Epithelial cell of prostate (primary cell): Measurements from ENCODE around the gene CHIT1.

Experiments
- DNase-seq: peaks from one replicate; pipeline ENCODE4 v3.0.0-alpha.2; 2011; ENCODE audit warnings: low read depth, low spot score
- H3K27ac ChIP-seq: fragments of 450-650 bp; 2 replicates; pipeline ENCODE4 v1.5.1; 2017; ENCODE audit warnings: mild to moderate bottlenecking

CHIT1 gene

DNA sequence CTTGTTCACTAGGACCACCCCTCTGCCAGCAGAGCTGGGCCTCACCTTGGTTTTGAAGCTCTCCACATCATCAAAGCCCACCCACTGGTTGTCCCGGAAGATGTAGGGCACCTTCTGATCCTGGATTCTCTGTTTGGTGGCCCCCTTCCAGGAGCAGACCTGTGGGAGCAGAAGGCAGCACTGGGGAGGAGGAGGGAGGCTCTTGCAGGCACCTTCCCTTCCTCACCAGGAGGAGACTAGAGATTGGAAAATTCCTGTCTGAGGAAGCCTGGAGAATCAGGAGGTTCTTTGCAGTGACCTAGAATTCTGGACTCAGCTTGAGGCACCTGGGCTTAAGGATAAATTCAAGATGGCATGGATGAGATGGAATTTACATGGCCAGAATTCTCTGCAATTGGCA, 10.3 kb downstream of the CHIT1 start:
- H3K27ac ChIP-seq: no peak overlapping the region
- DNase-seq: no peak

DNA sequence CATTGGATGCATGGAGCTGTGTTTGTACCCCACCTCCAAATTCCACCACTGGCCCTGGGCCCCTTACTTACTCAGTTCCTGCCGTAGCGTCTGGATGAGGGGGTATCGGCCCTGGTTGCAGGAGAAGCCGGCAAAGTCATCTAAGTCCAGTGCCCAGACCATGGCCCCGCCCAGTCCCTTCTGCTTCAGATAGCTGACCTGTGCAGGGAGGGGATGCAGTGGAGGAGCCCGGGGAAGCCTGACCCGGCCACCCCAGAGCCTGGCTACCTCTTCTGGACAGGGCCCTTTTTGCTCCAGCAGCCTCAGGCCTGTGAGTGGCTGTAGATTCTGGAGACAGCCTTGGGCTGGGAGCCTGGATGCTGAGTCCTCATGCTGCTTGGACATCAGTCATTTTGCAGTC, 11.8 kb downstream of the CHIT1 start:
- H3K27ac ChIP-seq: no peak overlapping the region
- DNase-seq: no peak

DNA sequence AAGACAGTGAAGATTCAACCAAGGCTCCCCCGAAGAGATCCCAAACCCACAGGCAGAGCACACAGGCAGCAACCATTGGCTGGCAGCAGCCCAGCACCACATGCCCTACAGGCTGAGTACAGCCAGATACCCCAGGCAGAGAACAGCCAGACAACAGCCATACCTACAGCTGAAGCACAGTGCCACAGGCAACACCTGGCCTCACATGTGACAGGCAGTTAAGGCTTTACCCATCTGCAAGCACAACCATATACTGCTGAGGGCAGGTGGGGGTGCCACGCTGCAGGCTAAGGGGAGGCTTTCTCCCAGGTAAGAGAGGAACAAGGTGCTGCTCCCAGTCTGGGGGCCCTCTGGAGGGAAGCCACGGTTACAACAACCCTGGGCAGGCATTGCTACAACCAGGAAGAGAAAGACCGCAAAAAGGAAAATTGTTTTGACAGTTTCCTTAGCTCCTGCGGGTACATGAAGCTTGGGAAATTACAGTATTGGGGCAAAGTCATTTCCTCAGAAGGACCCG, 12.3 kb downstream of the CHIT1 start:
- no peak for DNase-seq
- H3K27ac ChIP-seq: no peak overlapping the region

DNA sequence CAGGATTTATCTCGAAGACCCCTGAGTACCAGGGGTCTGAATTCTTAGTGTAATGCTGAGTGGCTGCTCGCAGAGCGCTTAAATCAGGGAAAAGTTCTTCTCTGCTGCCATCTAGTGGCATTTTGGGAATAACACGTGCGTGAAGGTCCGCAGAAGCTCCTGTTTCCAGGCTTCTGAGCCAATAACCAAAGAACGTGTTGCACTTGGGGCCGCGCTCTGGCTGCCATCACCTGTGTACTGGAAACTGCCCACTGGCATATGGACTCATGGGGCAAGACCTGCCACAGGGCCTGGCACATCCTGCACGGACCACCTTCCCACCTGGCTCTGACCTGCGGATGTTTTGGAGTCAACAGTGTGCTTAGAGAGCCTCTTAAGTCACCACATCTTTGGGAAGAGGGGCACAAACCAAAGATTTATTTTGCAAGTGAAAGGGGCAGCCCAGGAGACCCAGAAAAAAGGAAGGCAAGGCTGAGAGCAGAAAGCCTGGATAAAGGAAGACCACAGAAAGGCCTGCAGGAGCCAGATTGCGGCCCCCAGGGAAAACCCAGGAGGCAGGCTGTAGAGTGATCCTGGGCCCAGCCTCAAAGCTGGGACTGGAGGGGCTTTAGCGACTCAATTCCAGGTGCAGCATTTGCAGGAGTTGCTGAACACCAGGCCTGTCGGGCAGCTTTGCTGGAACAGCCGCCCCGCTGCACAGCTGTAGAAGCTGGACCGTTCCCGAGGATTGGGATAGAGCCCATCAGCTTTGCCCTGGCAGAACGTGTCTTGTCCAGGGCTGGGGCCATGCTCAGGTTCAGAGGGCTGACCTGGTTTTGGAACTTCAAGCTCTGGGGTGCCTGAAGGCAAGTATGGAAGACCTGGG, 13.0 kb downstream of the CHIT1 start:
- no peak for DNase-seq
- H3K27ac ChIP-seq: no peak overlapping the region

DNA sequence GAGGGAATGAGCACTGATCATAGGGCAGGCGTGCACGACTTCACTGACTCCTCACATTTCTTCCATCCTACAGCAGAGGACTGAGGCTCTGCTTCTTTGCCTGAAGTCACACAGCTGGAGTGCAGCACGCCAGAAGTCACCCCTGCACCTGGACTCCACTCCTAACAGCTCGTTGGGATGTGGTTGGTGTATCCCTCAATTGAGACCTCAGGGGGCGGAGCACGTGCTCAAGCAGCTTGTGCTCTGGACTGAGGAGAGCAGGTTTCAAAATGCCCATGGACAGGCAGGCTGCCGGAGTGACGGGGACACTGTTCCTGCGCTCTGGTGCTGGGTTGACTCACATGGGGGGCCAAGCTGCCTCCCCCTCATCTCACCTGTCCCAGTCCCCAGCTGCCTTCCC, 13.9 kb downstream of the CHIT1 start:
- DNase-seq: no peak
- no peak overlapping the region for H3K27ac ChIP-seq

DNA sequence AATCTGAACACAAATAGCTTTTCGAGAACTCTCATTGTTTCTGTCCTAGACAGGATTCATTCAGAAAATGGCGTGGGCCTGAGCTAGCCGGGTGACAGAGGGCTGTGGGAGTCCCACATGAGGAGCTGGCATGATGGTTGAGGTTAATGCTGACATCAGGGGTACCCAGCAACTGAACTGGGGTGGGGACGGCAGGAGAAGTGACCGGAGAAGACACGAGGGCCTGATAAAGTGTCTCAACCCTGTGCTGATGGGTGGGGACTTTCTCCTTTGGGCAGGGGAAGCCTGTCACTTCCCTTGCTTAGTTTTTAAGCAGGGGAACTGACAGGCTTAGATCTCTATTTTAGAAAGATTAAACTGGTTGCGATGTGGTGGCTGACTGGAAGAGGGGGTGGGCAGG, 14.6 kb downstream of the CHIT1 start:
- no peak overlapping the region for H3K27ac ChIP-seq
- no peak for DNase-seq

DNA sequence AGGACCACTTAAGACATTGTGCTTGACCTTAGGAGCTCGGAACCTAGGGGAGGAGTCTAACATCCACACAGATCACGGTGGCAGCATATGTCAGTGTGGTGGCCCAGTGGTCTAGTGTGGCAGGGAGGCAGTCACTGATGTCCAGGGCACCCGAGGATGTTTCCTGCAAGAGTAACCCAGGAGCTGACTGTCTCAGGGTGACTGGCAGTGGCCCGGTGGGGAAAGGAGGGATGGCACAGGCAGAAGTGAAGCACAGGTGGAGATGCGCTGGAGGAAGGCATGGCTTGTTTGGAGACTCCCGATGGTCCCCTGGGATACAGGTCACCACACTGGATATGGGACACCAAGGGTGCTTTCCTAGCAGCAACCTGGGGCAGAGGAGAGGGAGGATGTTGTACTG, 16.3 kb downstream of the CHIT1 start:
- DNase-seq: no peak

DNA sequence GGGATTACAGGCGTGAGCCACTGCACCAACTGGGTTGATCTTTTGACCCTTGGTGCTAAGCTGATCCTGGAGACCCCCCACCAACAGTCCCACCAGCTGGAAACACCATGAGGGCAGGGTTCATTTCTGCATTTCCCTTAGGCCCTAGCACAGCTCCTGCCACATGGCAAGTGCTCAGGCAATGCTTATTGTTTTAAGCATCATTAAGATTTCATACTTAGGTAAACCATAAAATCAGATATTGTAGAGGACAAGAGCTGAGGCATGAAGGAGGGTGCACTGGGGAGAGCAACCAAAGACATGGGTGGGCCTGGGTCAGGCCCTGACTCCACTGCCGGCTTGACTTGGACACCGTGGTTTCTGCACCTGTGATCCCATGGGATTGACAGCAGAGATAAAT, 17.7 kb downstream of the CHIT1 start:
- no peak overlapping the region for H3K27ac ChIP-seq

More for the DNA sequence above, 16.3 kb downstream of the CHIT1 start:
- H3K27ac ChIP-seq: no peak overlapping the region

DNA sequence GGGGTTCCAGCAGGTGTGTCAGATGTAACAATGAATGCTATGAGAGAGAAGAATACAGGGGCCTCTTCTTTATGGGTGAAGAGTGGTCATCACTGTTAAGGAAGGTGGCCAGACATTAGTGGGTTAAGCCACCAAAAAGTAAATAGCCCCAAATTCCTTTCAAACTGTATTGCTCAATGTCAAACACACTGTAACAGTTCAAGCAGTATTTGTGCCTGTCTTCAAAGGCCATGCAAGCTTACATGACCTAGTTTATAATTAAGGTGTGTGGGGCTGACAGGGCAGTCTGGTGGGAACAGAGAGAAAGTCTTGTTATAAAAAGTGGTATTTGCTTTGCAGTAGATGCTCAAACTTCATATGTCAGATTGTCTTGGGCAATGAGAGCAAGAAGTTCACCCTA, 18.5 kb downstream of the CHIT1 start:
- no peak for DNase-seq

More for the DNA sequence above, 17.7 kb downstream of the CHIT1 start:
- no peak for DNase-seq

DNA sequence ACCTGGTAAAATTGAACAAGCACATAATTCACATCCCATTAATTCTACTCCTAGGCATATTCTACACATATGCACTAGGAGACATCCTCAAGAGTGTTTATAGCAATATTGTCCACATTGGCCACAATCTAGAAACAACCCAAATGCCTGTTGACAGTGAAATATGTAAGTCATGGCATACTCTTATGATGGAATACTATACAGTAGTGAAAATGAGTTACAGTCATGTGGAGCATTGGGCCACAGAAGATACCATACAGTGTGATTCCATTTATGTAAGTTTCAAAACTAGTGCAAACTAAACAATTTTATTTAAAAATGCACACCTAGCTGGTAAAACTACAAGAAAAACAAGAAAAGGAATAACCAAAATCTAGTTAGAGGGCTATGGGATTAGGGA, 19.1 kb downstream of the CHIT1 start:
- no peak for DNase-seq
- H3K27ac ChIP-seq: no peak overlapping the region

More for the DNA sequence above, 18.5 kb downstream of the CHIT1 start:
- H3K27ac ChIP-seq: no peak overlapping the region

DNA sequence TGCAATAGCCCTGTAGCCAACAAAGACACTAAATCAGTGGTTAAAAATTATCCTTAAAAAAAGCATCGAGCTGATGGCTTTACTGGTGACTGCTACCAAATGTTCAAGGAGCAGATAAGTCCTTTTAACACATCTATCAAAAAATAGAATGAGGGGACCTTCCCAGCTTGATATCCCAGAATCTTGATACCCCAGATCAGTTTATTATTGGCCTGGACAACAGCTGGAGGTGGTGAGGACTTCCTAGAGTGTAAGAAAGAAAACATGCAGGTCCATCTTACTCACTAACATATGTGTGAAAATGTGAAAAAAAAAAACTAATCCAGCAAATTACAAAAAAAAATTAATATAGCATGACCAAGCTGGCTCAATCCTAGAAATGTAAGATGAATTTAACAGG, 21.3 kb downstream of the CHIT1 start:
- no peak overlapping the region for H3K27ac ChIP-seq
- no peak for DNase-seq

DNA sequence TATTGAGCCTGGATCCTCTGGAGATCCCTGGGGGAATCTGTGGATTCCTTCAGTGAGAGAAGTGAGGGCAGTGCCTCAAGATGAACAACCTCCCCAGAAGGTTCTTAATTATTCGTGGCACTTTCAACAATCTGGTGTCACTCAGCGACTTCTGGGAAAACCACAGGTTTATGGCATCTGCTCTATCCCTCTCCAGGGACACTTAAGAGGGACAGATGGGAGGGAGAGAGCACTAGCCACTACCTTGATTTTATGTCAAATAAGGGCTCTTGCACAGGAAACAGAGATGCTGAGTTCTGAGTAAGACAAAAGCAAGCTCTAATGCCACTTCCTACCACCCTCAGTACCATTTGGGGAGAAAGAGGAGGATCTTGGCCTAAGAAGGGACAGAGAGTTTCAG, 21.7 kb downstream of the CHIT1 start:
- no peak overlapping the region for H3K27ac ChIP-seq
- no peak for DNase-seq

DNA sequence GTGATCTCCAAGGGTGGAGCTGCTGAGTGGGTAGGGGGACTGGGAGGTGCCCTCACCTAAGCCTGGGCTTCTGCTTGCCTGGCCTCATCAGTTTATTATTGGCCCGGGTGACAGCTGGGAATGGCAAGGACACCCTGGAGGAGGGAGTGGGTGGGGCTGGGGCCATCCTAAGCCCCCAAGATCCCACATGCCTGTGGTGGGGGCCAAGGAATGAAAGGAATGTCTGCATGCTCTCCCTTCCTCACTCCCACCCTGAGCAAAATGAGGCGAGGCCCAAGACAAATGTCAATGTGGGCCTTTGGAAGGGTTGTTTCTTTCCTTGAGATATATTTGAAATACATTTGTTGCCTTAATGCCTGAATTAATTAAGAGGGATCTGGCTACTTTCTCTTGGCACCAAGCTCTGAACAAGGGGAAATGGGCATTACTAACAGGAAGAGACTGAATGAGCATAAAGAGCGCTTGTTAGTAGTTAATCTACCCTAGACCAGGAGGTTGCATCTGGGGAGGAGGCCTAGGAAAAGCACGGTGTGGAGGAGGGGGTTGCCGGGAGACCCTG, 23.3 kb downstream of the CHIT1 start:
- DNase-seq: no peak
- H3K27ac ChIP-seq: no peak overlapping the region

DNA sequence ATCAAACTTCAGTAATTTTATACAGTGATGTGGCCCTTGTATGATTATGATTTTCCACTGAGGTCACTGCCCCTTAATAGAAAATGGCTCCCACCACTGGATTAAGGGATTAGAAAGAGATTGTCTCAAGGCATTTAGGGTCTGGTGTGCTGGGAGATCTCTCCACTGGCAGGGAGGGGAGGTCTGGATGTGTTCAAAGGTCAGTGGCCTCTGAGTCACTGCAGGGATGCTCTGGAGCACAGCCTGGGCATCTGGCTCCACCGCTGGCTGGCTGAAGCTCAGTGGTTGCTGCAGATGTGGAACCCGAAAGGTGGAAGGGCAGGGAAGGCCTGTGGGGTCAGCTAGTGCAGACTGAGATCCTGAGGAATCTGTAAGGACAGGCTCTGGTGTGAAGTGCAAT, 24.7 kb downstream of the CHIT1 start:
- DNase-seq: no peak
- H3K27ac ChIP-seq: no peak overlapping the region

DNA sequence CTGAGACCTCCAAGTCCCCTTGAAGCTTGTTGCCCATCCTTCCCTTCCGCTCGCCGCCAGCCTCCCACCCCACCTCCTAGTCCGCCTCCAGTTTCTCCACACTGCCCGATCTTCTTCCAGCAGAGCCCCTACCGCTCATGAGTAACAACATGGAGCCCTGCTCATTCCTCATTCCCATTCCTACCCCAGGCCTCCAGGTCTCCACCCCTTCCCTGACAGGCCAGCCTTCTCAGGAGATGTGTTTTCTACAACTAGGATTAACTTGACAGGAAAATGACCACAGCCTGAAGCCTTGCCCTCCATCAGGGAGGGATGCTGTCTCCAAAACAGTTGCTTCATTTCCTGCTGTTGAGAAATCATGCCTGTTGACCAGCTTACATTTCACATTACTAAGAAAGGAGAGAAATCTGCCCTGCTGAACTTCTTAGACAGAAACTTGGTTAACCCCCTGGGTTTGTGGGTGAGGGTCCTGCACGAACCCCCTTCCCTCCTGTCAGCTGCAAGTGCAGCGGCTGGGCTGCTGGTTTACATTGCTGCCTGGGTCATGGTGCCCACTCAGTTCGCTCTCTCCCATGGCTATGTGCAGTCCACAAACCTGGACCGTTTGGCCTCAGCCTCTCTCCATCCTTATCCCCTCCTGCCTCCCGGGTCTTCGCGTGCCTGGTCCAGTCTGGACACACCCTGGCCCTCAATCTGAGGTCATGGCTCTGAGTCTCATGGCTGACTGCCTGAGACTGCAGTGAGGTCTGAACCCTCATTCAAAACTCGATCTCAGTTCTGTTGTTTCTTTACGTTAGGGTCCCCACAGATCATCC, 26.8 kb downstream of the CHIT1 start:
- no peak overlapping the region for H3K27ac ChIP-seq
- no peak for DNase-seq

DNA sequence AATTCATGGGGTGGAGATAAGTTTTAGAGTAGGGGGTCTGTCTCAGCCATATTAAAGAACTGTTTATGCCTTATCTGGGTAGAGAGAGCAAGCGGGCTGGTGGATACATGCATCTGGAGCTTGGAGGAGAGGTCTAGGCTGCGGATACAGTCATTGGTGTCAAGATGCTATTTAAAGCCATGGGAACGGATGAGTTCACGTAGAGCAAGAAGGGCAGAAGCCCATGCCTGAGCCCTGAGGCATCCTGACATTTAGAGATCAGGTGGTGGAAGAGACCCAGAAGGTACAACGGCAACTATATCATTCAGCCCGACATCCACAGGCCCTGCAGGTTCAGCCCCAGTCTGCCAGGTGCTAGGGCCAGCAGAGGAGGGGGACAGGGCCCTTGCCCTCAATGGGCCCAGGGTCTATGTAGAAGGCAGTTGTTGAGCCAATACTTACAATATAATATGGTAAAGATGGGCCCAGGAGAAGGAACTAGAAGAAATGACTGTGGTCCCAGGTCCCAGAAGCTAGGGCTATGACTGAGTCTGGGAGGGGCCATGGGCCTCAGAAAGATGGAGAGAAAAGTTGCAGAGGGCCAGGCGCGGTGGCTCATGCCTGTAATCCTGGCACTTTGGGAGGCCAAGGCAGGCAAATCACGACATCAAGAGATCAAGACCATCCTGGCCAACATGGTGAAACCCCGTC, 27.8 kb downstream of the CHIT1 start:
- no peak for DNase-seq
- H3K27ac ChIP-seq: no peak overlapping the region

DNA sequence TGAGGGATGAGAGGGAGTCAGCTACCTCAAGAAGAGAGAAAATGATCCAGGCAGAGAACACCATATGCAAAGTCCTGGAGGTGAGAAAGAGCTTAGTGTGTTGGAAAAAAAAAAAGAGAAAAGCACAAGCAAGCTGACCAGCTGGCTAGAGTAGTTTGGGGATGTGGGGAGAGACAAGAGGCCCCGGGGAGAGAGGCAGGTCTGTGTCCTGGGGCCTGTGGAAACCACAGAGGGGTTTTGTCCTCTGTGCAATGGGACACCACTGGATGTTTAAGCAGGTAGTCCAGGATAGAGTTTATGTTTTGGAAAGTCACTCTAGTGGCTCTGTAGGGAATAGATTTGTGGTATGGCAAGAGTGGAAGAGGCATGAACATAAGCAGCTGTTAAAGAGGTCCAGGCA, 28.6 kb downstream of the CHIT1 start:
- H3K27ac ChIP-seq: no peak overlapping the region
- DNase-seq: no peak

DNA sequence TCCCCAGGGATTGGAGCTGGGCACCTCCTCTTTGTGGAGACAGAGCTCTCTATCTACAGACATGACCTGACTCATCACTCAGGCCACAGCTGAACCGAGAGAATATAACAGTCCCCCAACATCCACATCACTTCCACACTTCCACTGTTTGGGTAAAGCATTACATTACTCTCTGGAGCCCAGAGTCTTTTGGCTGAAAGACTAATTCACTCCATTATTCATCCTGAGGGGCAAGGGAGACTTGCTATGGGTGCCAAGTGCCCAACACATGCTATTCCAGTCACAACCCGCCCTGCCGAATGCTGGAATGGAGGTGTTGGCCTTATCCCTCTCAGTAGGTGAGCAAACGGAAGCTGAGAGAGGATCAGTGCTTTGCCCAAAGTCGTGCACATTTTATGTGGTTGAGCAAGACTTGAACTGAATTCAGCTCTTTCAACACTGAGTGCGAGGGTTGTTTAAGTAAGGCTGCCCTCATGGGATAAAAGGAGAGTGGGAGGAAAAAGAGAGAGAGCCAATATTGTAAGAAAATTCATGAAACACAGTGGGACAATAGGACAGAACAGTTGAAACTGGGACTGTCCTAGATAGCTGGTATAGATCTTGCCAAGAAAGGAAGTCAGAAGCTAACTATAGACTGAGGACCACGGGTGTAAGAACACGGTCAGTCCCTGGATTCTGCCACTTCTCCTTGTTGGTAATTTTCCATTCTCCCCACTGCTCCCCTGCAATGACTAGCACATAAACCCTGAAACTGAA, 29.5 kb downstream of the CHIT1 start:
- peak overlapping the region; percentile 13 for H3K27ac ChIP-seq
- peak; percentile 37 for DNase-seq

DNA sequence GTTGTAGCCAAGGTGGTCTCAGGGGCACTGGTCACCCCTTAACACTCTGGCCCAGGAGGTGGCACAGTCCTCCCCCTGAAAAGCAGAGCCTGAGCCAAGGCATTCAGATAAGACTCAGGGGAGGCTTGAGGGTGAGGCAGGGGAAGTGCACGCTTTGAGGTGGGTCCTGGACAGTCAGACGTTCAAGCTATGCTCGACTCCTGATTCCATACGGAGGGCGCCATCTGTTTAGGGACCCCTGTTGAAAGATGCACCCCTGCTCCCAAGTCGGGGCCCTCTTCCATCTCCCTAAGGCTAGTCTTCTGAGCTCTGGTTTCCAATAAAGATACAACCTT, 30.0 kb downstream of the CHIT1 start:
- H3K27ac ChIP-seq: peak overlapping the region; percentile 13
- no peak for DNase-seq

DNA sequence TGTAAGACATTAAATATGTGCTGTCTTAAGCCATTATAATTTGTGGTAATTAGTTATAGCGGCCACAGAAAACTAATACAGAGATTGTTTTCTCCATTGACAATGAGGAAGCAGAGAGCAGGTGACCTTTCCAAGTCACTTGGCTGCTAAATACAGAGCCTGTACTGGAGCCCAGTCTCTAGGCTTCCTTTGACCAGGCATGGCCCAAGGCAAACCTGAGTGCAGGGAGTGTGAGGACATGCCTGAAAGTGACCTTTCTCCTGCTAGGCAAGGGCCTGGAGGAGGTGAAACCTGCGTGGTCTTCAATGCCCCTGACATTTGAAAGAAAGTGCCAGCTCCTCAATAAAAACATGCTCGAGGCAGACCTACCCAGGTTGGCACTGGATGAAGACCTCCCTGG, 30.5 kb downstream of the CHIT1 start:
- DNase-seq: no peak
- no peak overlapping the region for H3K27ac ChIP-seq
